Nephron (organoid): Measurements from ENCODE around the gene KRTAP16-1.

Source experiments
- H3K27ac Mint-ChIP-seq, 3 experiments: 2 replicates each; pipeline ENCODE4 v1.8.0; 2020; ENCODE audit warnings: mixed read lengths in 3 of 3, mild to moderate bottlenecking in 2 of 3, moderate library complexity in 1 of 3
- H3K27me3 Mint-ChIP-seq: 2 replicates; pipeline ENCODE4 v1.8.0; 2021; ENCODE audit warnings: low read depth, mild to moderate bottlenecking, moderate library complexity, mixed read lengths
- H3K36me3 Mint-ChIP-seq: 2 replicates; pipeline ENCODE4 v1.8.0; 2020; ENCODE audit warnings: low read depth, mixed read lengths
- H3K4me1 Mint-ChIP-seq: 2 replicates; pipeline ENCODE4 v1.8.0; 2020; ENCODE audit warnings: mixed read lengths
- H3K4me3 Mint-ChIP-seq, 3 experiments: 2 replicates each; pipeline ENCODE4 v1.8.0; 2020; ENCODE audit warnings: mild to moderate bottlenecking in 3 of 3, mixed read lengths in 3 of 3, moderate library complexity in 2 of 3
- H3K9me3 Mint-ChIP-seq: 2 replicates; pipeline ENCODE4 v1.8.0; 2020; ENCODE audit warnings: mixed read lengths
- TF ChIP-seq, protein P1 (sequence below), 3 experiments: fragments of 200-600 bp; sonication (generic); IDR thresholded peaks; one replicate each; pipeline ENCODE4 v1.5.0; 2021; ENCODE audit warnings: antibody characterized with exemption in 3 of 3; ENCODE audit not compliant: unreplicated experiment in 3 of 3

The KRTAP16-1 gene

DNA sequence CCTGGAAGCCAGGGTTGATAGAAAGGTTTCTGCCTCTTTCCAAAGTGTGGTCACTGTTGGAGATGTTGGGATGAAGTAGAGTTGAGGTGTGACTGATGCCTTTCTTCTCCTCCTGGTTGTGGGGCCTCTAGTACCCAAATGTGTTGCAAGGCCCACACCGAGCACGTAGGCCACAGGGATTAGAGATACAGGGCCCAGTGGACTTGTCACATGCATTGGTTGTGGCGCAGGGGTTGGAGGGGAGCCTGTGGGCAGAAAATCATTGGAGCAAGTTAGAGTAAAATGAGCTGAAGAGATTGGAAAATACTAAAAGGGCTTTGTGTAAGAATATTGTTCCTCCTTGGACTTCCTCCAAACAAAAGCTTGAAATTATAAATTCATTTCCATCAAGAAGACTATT is 36.9 kb upstream of the KRTAP16-1 start:
- peaks cover 8% of the 10 kb centered on the region for H3K27me3 Mint-ChIP-seq
- peaks cover 25% of the 10 kb centered on the region for H3K9me3 Mint-ChIP-seq
- H3K36me3 Mint-ChIP-seq, result no peaks in the 10 kb centered on the region
- H3K4me1 Mint-ChIP-seq, result no peaks in the 10 kb centered on the region
- H3K4me3 Mint-ChIP-seq, result no peak overlapping the region
- TF ChIP-seq, protein P1, sequence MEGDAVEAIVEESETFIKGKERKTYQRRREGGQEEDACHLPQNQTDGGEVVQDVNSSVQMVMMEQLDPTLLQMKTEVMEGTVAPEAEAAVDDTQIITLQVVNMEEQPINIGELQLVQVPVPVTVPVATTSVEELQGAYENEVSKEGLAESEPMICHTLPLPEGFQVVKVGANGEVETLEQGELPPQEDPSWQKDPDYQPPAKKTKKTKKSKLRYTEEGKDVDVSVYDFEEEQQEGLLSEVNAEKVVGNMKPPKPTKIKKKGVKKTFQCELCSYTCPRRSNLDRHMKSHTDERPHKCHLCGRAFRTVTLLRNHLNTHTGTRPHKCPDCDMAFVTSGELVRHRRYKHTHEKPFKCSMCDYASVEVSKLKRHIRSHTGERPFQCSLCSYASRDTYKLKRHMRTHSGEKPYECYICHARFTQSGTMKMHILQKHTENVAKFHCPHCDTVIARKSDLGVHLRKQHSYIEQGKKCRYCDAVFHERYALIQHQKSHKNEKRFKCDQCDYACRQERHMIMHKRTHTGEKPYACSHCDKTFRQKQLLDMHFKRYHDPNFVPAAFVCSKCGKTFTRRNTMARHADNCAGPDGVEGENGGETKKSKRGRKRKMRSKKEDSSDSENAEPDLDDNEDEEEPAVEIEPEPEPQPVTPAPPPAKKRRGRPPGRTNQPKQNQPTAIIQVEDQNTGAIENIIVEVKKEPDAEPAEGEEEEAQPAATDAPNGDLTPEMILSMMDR (IDR thresholded peaks at IDR 0.05; ENCODE audit: unreplicated experiment in 3 of 3), result no peak
- no peak overlapping the region for H3K27ac Mint-ChIP-seq

DNA sequence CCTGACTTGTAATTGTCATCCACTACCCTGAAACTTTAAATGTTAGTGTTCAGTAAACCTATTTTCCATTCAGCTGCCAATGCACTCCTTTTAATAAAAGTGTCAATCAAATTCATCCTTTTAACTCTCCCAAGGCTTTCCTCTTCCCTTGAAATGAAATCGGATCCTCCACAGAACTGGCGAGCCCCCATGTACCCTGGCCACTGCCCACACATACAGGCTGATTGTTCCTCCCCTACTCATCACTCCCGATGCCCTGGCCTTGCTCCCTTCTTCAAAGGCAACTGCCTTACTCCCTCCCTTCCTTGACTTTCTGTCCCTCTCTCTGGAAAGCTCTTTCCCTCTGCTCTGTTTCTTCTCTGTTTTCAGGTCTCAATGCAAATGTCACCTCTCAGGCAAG is 33.9 kb upstream of the KRTAP16-1 start:
- H3K4me3 Mint-ChIP-seq, result no peak overlapping the region
- peaks cover 6% of the 10 kb centered on the region for H3K4me1 Mint-ChIP-seq
- H3K27ac Mint-ChIP-seq, result peak overlapping the region in 1 of 3 experiments; percentile 54

DNA sequence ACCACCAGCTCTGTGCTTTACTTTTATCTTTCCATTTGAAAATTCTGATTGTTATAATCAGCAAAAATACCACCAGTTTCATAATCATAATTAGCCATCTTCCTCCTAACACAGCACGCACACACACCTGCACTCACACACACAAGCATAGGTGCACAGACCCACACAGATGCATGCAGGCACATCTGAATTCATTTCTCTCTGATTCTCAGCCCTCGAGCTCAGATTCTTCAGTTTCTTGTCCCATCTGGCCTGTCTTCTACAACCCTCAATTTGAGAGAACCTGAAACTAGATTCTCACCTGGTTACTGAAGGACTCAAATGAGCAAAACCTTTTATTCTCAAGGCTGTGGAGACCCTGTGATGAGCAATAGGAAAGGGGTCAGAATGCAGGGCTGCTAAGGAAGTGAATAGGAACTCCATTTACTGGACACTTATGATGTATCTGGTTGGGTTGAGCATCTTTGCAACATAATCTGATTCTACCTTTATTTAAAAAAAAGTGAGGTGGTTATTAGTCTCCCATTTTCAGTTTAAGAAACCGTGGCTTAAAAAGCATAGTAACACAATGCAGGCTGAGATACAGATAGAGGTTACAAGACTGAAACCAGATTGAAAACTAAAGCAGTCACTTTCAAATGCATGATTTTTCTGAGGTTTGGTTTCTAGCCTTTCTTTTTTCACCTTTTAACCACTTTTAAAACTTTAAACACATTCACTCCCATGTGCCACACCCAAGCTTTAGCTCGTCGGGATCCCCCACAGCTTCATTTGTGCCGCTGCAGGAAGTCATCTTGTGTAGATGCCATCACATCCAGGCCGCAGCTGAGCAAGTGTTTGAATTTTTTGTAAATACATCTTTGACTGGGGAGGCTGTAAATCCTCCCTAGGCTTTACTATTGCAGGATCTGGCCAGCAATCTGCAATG is 32.1 kb upstream of the KRTAP16-1 start:
- no peaks in the 10 kb centered on the region for H3K36me3 Mint-ChIP-seq
- H3K27ac Mint-ChIP-seq, result peak overlapping the region; percentile 72 to 87 (median 83)
- peaks cover 6% of the 10 kb centered on the region for H3K4me1 Mint-ChIP-seq
- H3K27me3 Mint-ChIP-seq, result no peaks in the 10 kb centered on the region
- TF ChIP-seq, protein P1 (IDR thresholded peaks at IDR 0.05; ENCODE audit: unreplicated experiment in 3 of 3), result no peak
- peaks cover 25% of the 10 kb centered on the region for H3K9me3 Mint-ChIP-seq
- H3K4me3 Mint-ChIP-seq, result no peak overlapping the region

More for the DNA sequence above, 33.9 kb upstream of the KRTAP16-1 start:
- Mint-ChIP-seq H3K9me3 (peaks cover 25% of the 10 kb centered on the region), H3K36me3 (no peaks in the 10 kb centered on the region), H3K27me3 (no peaks in the 10 kb centered on the region)
- TF ChIP-seq, protein P1 (IDR thresholded peaks at IDR 0.05; ENCODE audit: unreplicated experiment in 3 of 3), result no peak

DNA sequence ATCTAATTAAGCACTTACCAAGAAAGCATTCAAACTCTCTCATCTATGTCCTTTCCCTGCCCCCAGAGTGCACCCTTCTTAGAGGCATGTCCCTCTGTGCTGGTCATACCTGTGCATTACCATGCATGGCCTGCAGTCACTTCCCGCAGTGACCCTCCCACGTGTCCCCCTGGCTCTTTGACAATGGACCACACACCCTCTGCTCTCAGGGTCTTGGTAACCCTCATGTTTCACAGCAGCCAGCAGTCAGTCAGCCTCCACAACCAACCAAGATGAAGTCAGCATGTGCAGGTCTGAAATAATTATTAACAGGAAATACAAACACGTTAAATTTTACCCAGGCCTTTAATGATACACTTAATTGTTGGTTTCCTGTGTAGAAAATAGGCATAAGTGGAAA is 31.4 kb upstream of the KRTAP16-1 start:
- peak overlapping the region in 1 of 3 experiments; percentile 2 for H3K4me3 Mint-ChIP-seq
- H3K4me1 Mint-ChIP-seq, result peaks cover 6% of the 10 kb centered on the region
- H3K9me3 Mint-ChIP-seq, result peaks cover 25% of the 10 kb centered on the region
- H3K27me3 Mint-ChIP-seq, result no peaks in the 10 kb centered on the region
- H3K27ac Mint-ChIP-seq, result peak overlapping the region; percentile 72 to 87 (median 83)
- TF ChIP-seq, protein P1 (IDR thresholded peaks at IDR 0.05; ENCODE audit: unreplicated experiment in 3 of 3), result peak in 1 of 3 experiments; percentile 10
- H3K36me3 Mint-ChIP-seq, result no peaks in the 10 kb centered on the region

DNA sequence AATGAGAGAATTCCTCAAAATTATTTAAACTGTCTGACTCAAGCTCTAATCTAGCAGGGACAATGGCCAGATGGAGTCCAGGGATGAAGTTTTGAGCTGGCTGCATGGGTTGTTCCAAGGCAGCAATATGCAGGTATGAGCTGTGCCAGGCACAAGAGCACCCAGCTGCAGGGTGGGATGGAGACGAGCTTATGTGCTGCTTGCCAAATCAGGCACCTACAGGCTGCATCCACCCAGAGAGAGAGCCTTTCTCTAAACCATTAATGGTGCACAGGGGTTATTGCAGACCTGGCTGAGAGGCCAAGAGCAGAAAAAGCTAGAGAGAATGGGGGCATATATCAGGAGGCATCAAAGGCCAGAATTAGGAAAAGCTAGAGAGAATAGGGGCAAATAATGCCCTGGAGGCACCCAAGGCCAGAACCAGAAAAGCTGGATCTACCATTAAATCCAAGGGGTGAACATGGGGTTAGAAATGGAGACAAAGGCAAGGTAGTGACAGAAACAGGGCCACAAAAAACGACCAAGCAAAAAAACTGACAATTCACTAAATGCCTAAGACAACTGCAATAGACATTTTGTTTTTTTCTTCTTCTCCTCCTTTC is 30.6 kb upstream of the KRTAP16-1 start:
- H3K27me3 Mint-ChIP-seq, result no peaks in the 10 kb centered on the region
- H3K27ac Mint-ChIP-seq, result peak overlapping the region; percentile 72 to 87 (median 83)
- no peak overlapping the region for H3K4me3 Mint-ChIP-seq
- H3K4me1 Mint-ChIP-seq, result peaks cover 6% of the 10 kb centered on the region
- TF ChIP-seq, protein P1 (IDR thresholded peaks at IDR 0.05; ENCODE audit: unreplicated experiment in 3 of 3), result no peak
- peaks cover 23% of the 10 kb centered on the region for H3K9me3 Mint-ChIP-seq
- H3K36me3 Mint-ChIP-seq, result no peaks in the 10 kb centered on the region
